Activated B cell treated with CpG ODN at 0.5 μM for 24 hours (primary cell): Measurements from ENCODE around the gene MRPL46. TPM values are rescaled to one million over a fixed set of nuclear protein-coding genes. Genes with fewer than 3 reads are reported as not detected.

Experiments used
- ATAC-seq: fragments of 200-7000 bp; cut with Tn5 transposase; one replicate; pipeline ENCODE4 v1.10.0; 2021; ENCODE audit warnings: low read depth, mild to moderate bottlenecking, moderate library complexity
- CTCF ChIA-PET: fragments of 350-600 bp; sonication (Branson Sonifier 250); formaldehyde crosslinking; loops from one replicate; lab custom pipeline; 2021; ENCODE audit warnings: antibody characterized with exemption; lab: Charles Lee
- POLR2A ChIA-PET: fragments of 350-600 bp; sonication (Branson Sonifier 250); formaldehyde crosslinking; loops from one replicate; lab custom pipeline; 2021; ENCODE audit warnings: antibody characterized with exemption; lab: Charles Lee
- DNase-seq: peaks from one replicate; pipeline ENCODE4 v3.0.0; 2022
- H3K27ac Mint-ChIP-seq: one replicate; pipeline ENCODE4 v1.8.0; 2020; ENCODE audit warnings: mixed read lengths
- H3K27me3 Mint-ChIP-seq: one replicate; pipeline ENCODE4 v1.8.0; 2021; ENCODE audit warnings: mixed read lengths
- H3K36me3 Mint-ChIP-seq: one replicate; pipeline ENCODE4 v1.8.0; 2021; ENCODE audit warnings: low read depth, mixed read lengths
- H3K4me1 Mint-ChIP-seq: one replicate; pipeline ENCODE4 v1.8.0; 2021; ENCODE audit warnings: mixed read lengths
- H3K4me3 Mint-ChIP-seq: one replicate; pipeline ENCODE4 v1.8.0; 2020; ENCODE audit warnings: mild to moderate bottlenecking, mixed read lengths
- H3K9me3 Mint-ChIP-seq: one replicate; pipeline ENCODE4 v1.8.0; 2020; ENCODE audit warnings: mixed read lengths
- CTCF ChIP-seq: fragments of 200-600 bp; IDR thresholded peaks from one replicate; pipeline ENCODE4 v1.8.0; 2022; ENCODE audit warnings: antibody characterized with exemption, mild to moderate bottlenecking
- intact Hi-C: fragments of 100-400 bp; cut with micrococcal nuclease; formaldehyde crosslinking; loops from one replicate; pipeline ENCODE4 v1.15.1; 2024
- total RNA-seq: library from RNA; stranded (reverse); gene quantifications from 2 replicates; pipeline ENCODE4 v1.2.3, GENCODE V29; 2022

Gene MRPL46
- total RNA-seq: 29.6 and 31.2 TPM in 2 replicates

- ATAC-seq (peak; percentile 91), DNase-seq (peak; percentile 82)
- peak within 1 kb of the TSS; percentile 99 for H3K27ac Mint-ChIP-seq
- no peaks in the 10 kb centered on the region for H3K27me3 Mint-ChIP-seq
- H3K9me3 Mint-ChIP-seq: no peaks in the 10 kb centered on the region
- TF ChIP-seq CTCF: no peak
- H3K36me3 Mint-ChIP-seq: peaks cover 44% of the 10 kb centered on the region
- peak within 1 kb of the TSS; percentile 96 for H3K4me3 Mint-ChIP-seq
- intact Hi-C loops: loop anchor here (1.0 to 5.0 kb wide), 6 partner anchors 79 to 775 kb away; partner anchors contain the start of genes ABHD2, AEN, DET1 and FANCI
- ChIA-PET POLR2A (interaction anchor here (0.7 to 2.0 kb wide), 11 partner anchors 12 to 621 kb away, joined by 3 to 16 read pairs (median 8); partner anchors contain the start of genes ABHD2, AEN and ISG20), CTCF (interaction anchor here (0.8 to 1.5 kb wide), 4 partner anchors 11 to 437 kb away, joined by 3 to 4 read pairs (median 4); no protein-coding TSS in a partner anchor)
- peaks cover 36% of the 10 kb centered on the region for H3K4me1 Mint-ChIP-seq
Observed at GRCh38 chr15:88467073-88467934, at the start of gene MRPL46, which contains the start of gene MRPS11. Gene MRPL46, minus strand, starts transcription at chr15:88467388. Its CDS starts 11 bp downstream, at chr15:88467377. Gene MRPS11, plus strand, starts transcription at chr15:88467708. Its CDS starts 10 bp downstream, at chr15:88467718.

DNA sequence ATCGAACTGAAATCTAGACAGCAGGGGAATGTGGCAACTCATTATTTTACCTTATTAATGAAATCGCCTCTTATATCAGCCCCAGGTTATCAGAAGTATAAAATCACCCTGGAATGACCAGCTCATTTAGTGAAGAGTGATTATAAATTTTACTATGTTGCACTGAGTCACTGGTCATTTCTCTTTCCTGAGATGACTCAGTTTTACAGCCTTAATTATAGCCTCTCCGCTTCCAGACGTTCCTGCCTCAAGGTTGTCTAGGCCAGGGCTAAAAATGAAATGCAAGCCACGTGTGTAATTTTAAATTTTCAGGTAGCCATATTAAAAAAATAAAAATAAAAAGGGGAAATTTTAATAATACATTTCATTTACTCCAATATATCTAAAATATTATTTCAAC, 46.0 kb upstream of the MRPL46 start:
- DNase-seq (no peak), ATAC-seq (no peak)
- Mint-ChIP-seq H3K4me1 (no peaks in the 10 kb centered on the region), H3K27ac (no peak overlapping the region), H3K9me3 (no peaks in the 10 kb centered on the region), H3K36me3 (peaks cover 62% of the 10 kb centered on the region), H3K4me3 (no peak overlapping the region), H3K27me3 (no peaks in the 10 kb centered on the region)
- intact Hi-C loops: no loop called here
- CTCF ChIA-PET: no interaction called here
- no peak for TF ChIP-seq CTCF
- POLR2A ChIA-PET: no interaction called here

DNA sequence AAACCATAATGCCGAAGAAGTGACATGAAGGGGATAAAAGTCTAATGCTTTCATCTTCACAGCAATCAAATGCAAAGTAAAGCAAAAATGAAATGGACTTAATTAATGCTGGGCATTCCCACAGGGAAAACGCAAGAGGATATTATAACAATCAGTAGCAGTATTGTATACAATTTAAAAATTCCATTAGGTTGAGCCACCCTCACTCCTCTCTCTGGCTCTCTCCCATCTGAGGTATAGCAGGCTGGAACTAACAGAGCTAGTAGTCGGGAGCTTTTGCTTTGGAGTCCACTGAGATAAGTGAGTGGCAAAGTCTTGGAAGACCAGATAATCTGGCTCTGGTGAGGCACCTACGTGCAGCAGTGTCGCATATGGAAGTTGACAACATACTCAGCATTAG, 45.4 kb upstream of the MRPL46 start:
- Mint-ChIP-seq H3K4me1 (no peaks in the 10 kb centered on the region), H3K9me3 (no peaks in the 10 kb centered on the region), H3K4me3 (no peak overlapping the region), H3K27me3 (no peaks in the 10 kb centered on the region), H3K27ac (no peak overlapping the region), H3K36me3 (peaks cover 63% of the 10 kb centered on the region)
- DNase-seq (no peak), ATAC-seq (no peak)
- intact Hi-C loops: no loop called here
- ChIA-PET CTCF (no interaction called here), POLR2A (no interaction called here)
- no peak for TF ChIP-seq CTCF

GRCh38 chr15:88512078-88512477, 44.9 kb upstream of the MRPL46 start:
- DNase-seq (no peak), ATAC-seq (no peak)
- Mint-ChIP-seq H3K27ac (no peak overlapping the region), H3K36me3 (peaks cover 63% of the 10 kb centered on the region), H3K4me1 (no peaks in the 10 kb centered on the region), H3K4me3 (no peak overlapping the region), H3K27me3 (no peaks in the 10 kb centered on the region), H3K9me3 (no peaks in the 10 kb centered on the region)
- CTCF ChIA-PET: no interaction called here
- no peak for TF ChIP-seq CTCF
- POLR2A ChIA-PET: no interaction called here
- intact Hi-C loops: no loop called here

DNA sequence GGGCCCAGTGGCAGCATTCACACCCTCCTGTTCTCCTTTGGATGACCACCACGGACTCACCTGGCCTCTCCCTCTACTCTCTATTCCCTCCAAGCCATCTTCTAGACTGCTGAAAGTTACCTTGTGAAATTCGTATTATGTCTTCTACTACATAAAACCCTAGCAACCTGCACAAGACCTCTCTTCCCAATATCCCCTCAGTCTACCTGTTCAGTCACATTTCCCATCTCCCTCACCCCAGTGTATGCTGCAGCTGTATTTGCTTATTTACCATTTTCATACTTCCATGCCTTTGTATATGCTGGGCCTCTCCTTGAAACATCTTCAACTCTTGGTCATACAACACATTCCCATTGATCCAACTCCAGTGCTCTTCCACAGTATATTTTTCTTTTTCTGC, 44.0 kb upstream of the MRPL46 start:
- CTCF ChIA-PET: no interaction called here
- no peak for DNase-seq
- H3K36me3 Mint-ChIP-seq: peaks cover 57% of the 10 kb centered on the region
- intact Hi-C loops: no loop called here
- TF ChIP-seq CTCF: no peak
- no peaks in the 10 kb centered on the region for H3K27me3 Mint-ChIP-seq
- no peaks in the 10 kb centered on the region for H3K9me3 Mint-ChIP-seq
- no peak for ATAC-seq
- H3K4me1 Mint-ChIP-seq: no peaks in the 10 kb centered on the region
- POLR2A ChIA-PET: no interaction called here
- H3K27ac Mint-ChIP-seq: no peak overlapping the region
- H3K4me3 Mint-ChIP-seq: no peak overlapping the region
